H9 (cell line): ENCODE measurements around the gene CAPN3. TPM values are rescaled to one million over a fixed set of nuclear protein-coding genes. Genes with fewer than 3 reads are reported as not detected.
"Not testable (repeated sequence)": the region's sequence is repeated elsewhere in the genome, so short reads cannot be mapped to it uniquely, and the experiment has no call there.

ENCODE experiments used
- DNase-seq: peaks from one replicate; pipeline ENCODE4 v3.0.0-alpha.2; 2017
- H2AFZ ChIP-seq: one replicate; pipeline ENCODE4 v1.6.1; 2013; ENCODE audit warnings: mild to moderate bottlenecking, low read length, control low read depth, moderate library complexity
- H2AK5ac ChIP-seq: 2 replicates; pipeline ENCODE4 v1.6.1; 2013; ENCODE audit warnings: low read length, control low read depth, mixed read lengths; ENCODE audit not compliant: insufficient read length
- H2BK120ac ChIP-seq: one replicate; pipeline ENCODE4 v1.6.1; 2013; ENCODE audit warnings: low read depth, mild to moderate bottlenecking, low read length, control low read depth, inconsistent platforms; ENCODE audit not compliant: poor library complexity, severe bottlenecking
- H2BK12ac ChIP-seq: 2 replicates; pipeline ENCODE4 v1.6.1; 2013; ENCODE audit warnings: low read length, control low read depth, mixed read lengths, low read depth; ENCODE audit not compliant: insufficient read length
- H2BK15ac ChIP-seq: 2 replicates; pipeline ENCODE4 v1.6.1; 2013; ENCODE audit warnings: low read depth, low read length, control low read depth
- H2BK20ac ChIP-seq: one replicate; pipeline ENCODE4 v1.6.1; 2013; ENCODE audit warnings: low read depth, mild to moderate bottlenecking, low read length, control low read depth, inconsistent platforms; ENCODE audit not compliant: poor library complexity, severe bottlenecking
- H2BK5ac ChIP-seq: 2 replicates; pipeline ENCODE4 v1.6.1; 2013; ENCODE audit warnings: low read length, control low read depth, mixed read lengths; ENCODE audit not compliant: insufficient read length
- H3K14ac ChIP-seq: 2 replicates; pipeline ENCODE4 v1.6.1; 2013; ENCODE audit warnings: low read length, control low read depth; ENCODE audit not compliant: insufficient read depth
- H3K18ac ChIP-seq: 2 replicates; pipeline ENCODE4 v1.6.1; 2013; ENCODE audit warnings: low read depth, mild to moderate bottlenecking, mixed read lengths, low read length, control low read depth; ENCODE audit not compliant: insufficient read length
- H3K23ac ChIP-seq: 2 replicates; pipeline ENCODE4 v1.6.1; 2013; ENCODE audit warnings: low read length, control low read depth, mixed read lengths, low read depth; ENCODE audit not compliant: insufficient read length
- H3K23me2 ChIP-seq: 2 replicates; pipeline ENCODE4 v1.6.1; 2013; ENCODE audit warnings: low read depth, mild to moderate bottlenecking, mixed read lengths, low read length, control low read depth; ENCODE audit not compliant: insufficient read length, poor library complexity, severe bottlenecking
- H3K27ac ChIP-seq: 2 replicates; pipeline ENCODE4 v1.5.1; 2013; ENCODE audit warnings: low read length, control low read depth, mixed read lengths, low read depth; ENCODE audit not compliant: insufficient read length
- H3K27me3 ChIP-seq: 2 replicates; pipeline ENCODE4 v1.6.1; 2013; ENCODE audit warnings: low read length, control low read depth, inconsistent platforms; ENCODE audit not compliant: insufficient read depth
- H3K4ac ChIP-seq: 2 replicates; pipeline ENCODE4 v1.6.1; 2013; ENCODE audit warnings: low read depth, mild to moderate bottlenecking, control low read depth, inconsistent platforms, low read length, moderate library complexity
- H3K4me1 ChIP-seq: 2 replicates; pipeline ENCODE4 v1.6.1; 2013; ENCODE audit warnings: low read length, control low read depth, inconsistent platforms; ENCODE audit not compliant: insufficient read depth
- H3K4me2 ChIP-seq: 2 replicates; pipeline ENCODE4 v1.6.1; 2013; ENCODE audit warnings: low read length, control low read depth, mixed read lengths; ENCODE audit not compliant: insufficient read length, insufficient read depth
- H3K56ac ChIP-seq: 2 replicates; pipeline ENCODE4 v1.6.1; 2013; ENCODE audit warnings: low read depth, mild to moderate bottlenecking, mixed read lengths, low read length, control low read depth; ENCODE audit not compliant: insufficient read length
- H3K79me1 ChIP-seq: 2 replicates; pipeline ENCODE4 v1.6.1; 2013; ENCODE audit warnings: low read depth, mild to moderate bottlenecking, moderate library complexity, low read length, control low read depth, inconsistent platforms; ENCODE audit not compliant: insufficient read depth, poor library complexity, severe bottlenecking
- H3K79me2 ChIP-seq: 2 replicates; pipeline ENCODE4 v1.6.1; 2013; ENCODE audit warnings: low read length, control low read depth, inconsistent platforms; ENCODE audit not compliant: insufficient read depth
- H3K9ac ChIP-seq: 2 replicates; pipeline ENCODE4 v1.6.1; 2013; ENCODE audit warnings: low read length, control low read depth, mixed read lengths; ENCODE audit not compliant: insufficient read length; ENCODE audit errors: extremely low read depth
- H3K9me3 ChIP-seq: one replicate; pipeline ENCODE4 v1.6.1; 2013; ENCODE audit warnings: low read depth, low read length, inconsistent platforms; ENCODE audit not compliant: control insufficient read depth
- H3T11ph ChIP-seq: one replicate; pipeline ENCODE4 v1.6.1; 2013; ENCODE audit warnings: mild to moderate bottlenecking, low read length, control low read depth, inconsistent platforms
- H4K20me1 ChIP-seq: one replicate; pipeline ENCODE4 v1.6.1; 2013; ENCODE audit not compliant: control insufficient read depth, insufficient read length, insufficient read depth
- H4K5ac ChIP-seq: 2 replicates; pipeline ENCODE4 v1.6.1; 2013; ENCODE audit warnings: low read depth, mild to moderate bottlenecking, mixed read lengths, low read length, control low read depth; ENCODE audit not compliant: insufficient read length
- H4K8ac ChIP-seq: replicated peaks from 2 replicates; pipeline ENCODE4 v1.6.1; 2013; ENCODE audit warnings: low read length, control low read depth, mixed read lengths, low read depth; ENCODE audit not compliant: insufficient read length
- H4K91ac ChIP-seq: 2 replicates; pipeline ENCODE4 v1.6.1; 2013; ENCODE audit warnings: low read depth, mild to moderate bottlenecking, moderate library complexity, mixed read lengths, low read length, control low read depth; ENCODE audit not compliant: insufficient read length
- H3K27ac Mint-ChIP-seq, 3 experiments: 2 replicates in 2 of 3; 3 replicates in 1 of 3; pipeline ENCODE4 v1.8.0; 2020 to 2021; ENCODE audit warnings: mixed read lengths in 3 of 3, mild to moderate bottlenecking in 1 of 3, moderate library complexity in 1 of 3
- H3K27me3 Mint-ChIP-seq: 2 replicates; pipeline ENCODE4 v1.8.0; 2021; ENCODE audit warnings: low read depth, mild to moderate bottlenecking, moderate library complexity, mixed read lengths
- H3K36me3 Mint-ChIP-seq, 3 experiments: 2 replicates in 2 of 3; 3 replicates in 1 of 3; pipeline ENCODE4 v1.8.0; 2020 to 2021; ENCODE audit warnings: low read depth in 3 of 3, mixed read lengths in 3 of 3; ENCODE audit not compliant: insufficient read depth in 1 of 3
- H3K4me1 Mint-ChIP-seq, 2 experiments: 2 replicates each; pipeline ENCODE4 v1.8.0; 2020; ENCODE audit warnings: mixed read lengths in 2 of 2
- H3K4me3 Mint-ChIP-seq, 2 experiments: 2 replicates in 1 of 2; 3 replicates in 1 of 2; pipeline ENCODE4 v1.8.0; 2020 to 2021; ENCODE audit warnings: mild to moderate bottlenecking in 2 of 2, mixed read lengths in 2 of 2, moderate library complexity in 1 of 2
- H3K9me3 Mint-ChIP-seq, 2 experiments: 2 replicates in 1 of 2; 3 replicates in 1 of 2; pipeline ENCODE4 v1.8.0; 2020; ENCODE audit warnings: mild to moderate bottlenecking in 2 of 2, mixed read lengths in 2 of 2, moderate library complexity in 1 of 2
- WGBS: extraction: QIAGEN DNeasy Blood & Tissue Kit; methylation state at CpG from one replicate; pipeline ENCODE4 v1.1.7; 2013; ENCODE audit warnings: missing lambda C conversion rate, low lambda C conversion rate, mixed read lengths; ENCODE audit not compliant: insufficient read length; ENCODE audit errors: extremely low coverage; 5-methylcytosine and 5-hydroxymethylcytosine counted together
- total RNA-seq: library from RNA; stranded (reverse); gene quantifications from 2 replicates; pipeline ENCODE4 v1.2.1, GENCODE V29; 2021
- TF ChIP-seq, protein P1 (sequence below): fragments of 200-600 bp; sonication (generic); conservative IDR thresholded peaks from 3 replicates; pipeline ENCODE4 v1.8.0; 2021; ENCODE audit warnings: antibody characterized with exemption, mild to moderate bottlenecking

CAPN3 gene
- total RNA-seq, 1 experiment from 2014 or later = 0.31 TPM

DNA sequence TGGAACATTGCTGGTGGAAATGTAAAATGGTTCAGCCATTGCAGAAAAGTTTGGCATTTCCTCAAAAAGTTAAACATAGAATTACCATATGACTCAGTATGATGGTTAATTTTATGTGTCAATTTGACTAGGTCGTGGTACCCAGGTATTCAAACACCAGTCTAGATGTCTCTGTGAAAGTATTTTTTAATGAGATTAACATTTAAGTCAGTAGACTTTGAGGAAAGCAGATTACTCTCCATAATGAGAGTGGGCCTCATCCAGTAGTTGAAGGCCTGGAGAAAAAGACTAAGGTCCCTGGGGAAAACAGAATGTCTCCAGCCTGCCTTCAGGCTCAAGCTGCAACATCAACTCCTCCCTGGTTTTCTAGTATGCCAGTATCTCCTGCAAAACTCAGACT, 43.8 kb upstream of the CAPN3 start:
- Histone ChIP-seq H3K27ac (no peak overlapping the region), H4K5ac (no peak overlapping the region), H3K23ac (no peak overlapping the region), H3K14ac (no peak overlapping the region), H2BK5ac (no peak overlapping the region), H3K9ac (no peak overlapping the region), H3K18ac (no peak overlapping the region), H3K4me2 (no peak overlapping the region), H2AFZ (no peak overlapping the region), H3K56ac (no peak overlapping the region), H2BK12ac (no peak overlapping the region), H3T11ph (no peak overlapping the region), H4K8ac (no peak overlapping the region), H3K79me1 (no peaks in the 10 kb centered on the region), H2BK20ac (no peak overlapping the region), H3K79me2 (no peaks in the 10 kb centered on the region), H2BK120ac (no peak overlapping the region), H2BK15ac (no peak overlapping the region), H3K23me2 (no peaks in the 10 kb centered on the region), H3K9me3 (no peaks in the 10 kb centered on the region), H3K27me3 (no peaks in the 10 kb centered on the region), H4K91ac (no peak overlapping the region), H2AK5ac (no peak overlapping the region), H3K4me1 (no peaks in the 10 kb centered on the region), H4K20me1 (no peaks in the 10 kb centered on the region), H3K4ac (no peak overlapping the region)
- TF ChIP-seq, protein P1, sequence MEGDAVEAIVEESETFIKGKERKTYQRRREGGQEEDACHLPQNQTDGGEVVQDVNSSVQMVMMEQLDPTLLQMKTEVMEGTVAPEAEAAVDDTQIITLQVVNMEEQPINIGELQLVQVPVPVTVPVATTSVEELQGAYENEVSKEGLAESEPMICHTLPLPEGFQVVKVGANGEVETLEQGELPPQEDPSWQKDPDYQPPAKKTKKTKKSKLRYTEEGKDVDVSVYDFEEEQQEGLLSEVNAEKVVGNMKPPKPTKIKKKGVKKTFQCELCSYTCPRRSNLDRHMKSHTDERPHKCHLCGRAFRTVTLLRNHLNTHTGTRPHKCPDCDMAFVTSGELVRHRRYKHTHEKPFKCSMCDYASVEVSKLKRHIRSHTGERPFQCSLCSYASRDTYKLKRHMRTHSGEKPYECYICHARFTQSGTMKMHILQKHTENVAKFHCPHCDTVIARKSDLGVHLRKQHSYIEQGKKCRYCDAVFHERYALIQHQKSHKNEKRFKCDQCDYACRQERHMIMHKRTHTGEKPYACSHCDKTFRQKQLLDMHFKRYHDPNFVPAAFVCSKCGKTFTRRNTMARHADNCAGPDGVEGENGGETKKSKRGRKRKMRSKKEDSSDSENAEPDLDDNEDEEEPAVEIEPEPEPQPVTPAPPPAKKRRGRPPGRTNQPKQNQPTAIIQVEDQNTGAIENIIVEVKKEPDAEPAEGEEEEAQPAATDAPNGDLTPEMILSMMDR = no peak
- no peak overlapping the region; a peak in 1 of 7 replicates for H3K27ac Mint-ChIP-seq
- H3K4me1 Mint-ChIP-seq = peaks cover 0 to 2% of the 10 kb centered on the region in 2 experiments; a peak in 1 of 4 replicates
- H3K4me3 Mint-ChIP-seq = no peak overlapping the region
- no peak for DNase-seq
- peaks cover 0 to 13% (median 0%) of the 10 kb centered on the region in 3 experiments; a peak in 1 of 7 replicates for H3K36me3 Mint-ChIP-seq
- WGBS = no CpG with 5 or more reads among the region's 1 CpG
- H3K9me3 Mint-ChIP-seq = no peaks in the 10 kb centered on the region; a peak in 1 of 5 replicates
- H3K27me3 Mint-ChIP-seq = no peaks in the 10 kb centered on the region

GRCh38 chr15:42316282-42316805, 43.0 kb upstream of the CAPN3 start:
- H2BK120ac ChIP-seq, H3K27ac ChIP-seq, H3K4me1 Mint-ChIP-seq, H2AK5ac ChIP-seq, H3K4me1 ChIP-seq, H3K9me3 ChIP-seq, H2BK5ac ChIP-seq, H3K36me3 Mint-ChIP-seq, H2BK15ac ChIP-seq, H3K79me2 ChIP-seq, H2BK20ac ChIP-seq, H4K91ac ChIP-seq, H3K4me3 Mint-ChIP-seq, H2BK12ac ChIP-seq, H3K27me3 Mint-ChIP-seq, H3K4me2 ChIP-seq, H3K23me2 ChIP-seq, H4K8ac ChIP-seq, H4K20me1 ChIP-seq, H3K56ac ChIP-seq, DNase-seq, H3T11ph ChIP-seq, H4K5ac ChIP-seq, H3K23ac ChIP-seq, H3K14ac ChIP-seq, H3K9me3 Mint-ChIP-seq, H2AFZ ChIP-seq, H3K4ac ChIP-seq, H3K9ac ChIP-seq, H3K27me3 ChIP-seq, H3K79me1 ChIP-seq, H3K18ac ChIP-seq: not testable (repeated sequence)
- peak overlapping the region in 1 of 3 experiments; percentile 33; a peak in 2 of 7 replicates for H3K27ac Mint-ChIP-seq
- no CpG with 5 or more reads among the region's 11 CpGs for WGBS
